Measurements from ENCODE around the gene BHMT2.

BHMT2 gene

DNA sequence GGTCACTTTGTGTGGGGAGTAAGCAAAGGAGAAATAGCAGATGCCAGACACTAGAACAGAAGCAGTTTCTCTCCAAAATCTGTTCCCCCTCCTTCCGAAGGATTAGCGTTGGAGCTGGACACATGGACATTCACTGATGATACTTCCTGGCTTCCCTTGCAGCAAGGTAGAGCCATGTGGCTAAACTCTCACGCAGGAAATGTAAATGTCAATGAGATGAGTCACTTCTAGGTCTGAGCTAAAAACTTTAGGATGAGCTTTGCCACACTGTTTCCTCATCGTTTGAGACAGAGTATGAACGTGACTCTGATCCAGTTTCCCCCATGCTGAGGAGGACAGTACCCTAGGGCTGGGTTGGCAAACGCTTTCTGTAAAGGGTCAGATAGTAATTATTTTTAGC is 5.1 kb downstream of the BHMT2 start:
- DNase-seq: no peak

DNA sequence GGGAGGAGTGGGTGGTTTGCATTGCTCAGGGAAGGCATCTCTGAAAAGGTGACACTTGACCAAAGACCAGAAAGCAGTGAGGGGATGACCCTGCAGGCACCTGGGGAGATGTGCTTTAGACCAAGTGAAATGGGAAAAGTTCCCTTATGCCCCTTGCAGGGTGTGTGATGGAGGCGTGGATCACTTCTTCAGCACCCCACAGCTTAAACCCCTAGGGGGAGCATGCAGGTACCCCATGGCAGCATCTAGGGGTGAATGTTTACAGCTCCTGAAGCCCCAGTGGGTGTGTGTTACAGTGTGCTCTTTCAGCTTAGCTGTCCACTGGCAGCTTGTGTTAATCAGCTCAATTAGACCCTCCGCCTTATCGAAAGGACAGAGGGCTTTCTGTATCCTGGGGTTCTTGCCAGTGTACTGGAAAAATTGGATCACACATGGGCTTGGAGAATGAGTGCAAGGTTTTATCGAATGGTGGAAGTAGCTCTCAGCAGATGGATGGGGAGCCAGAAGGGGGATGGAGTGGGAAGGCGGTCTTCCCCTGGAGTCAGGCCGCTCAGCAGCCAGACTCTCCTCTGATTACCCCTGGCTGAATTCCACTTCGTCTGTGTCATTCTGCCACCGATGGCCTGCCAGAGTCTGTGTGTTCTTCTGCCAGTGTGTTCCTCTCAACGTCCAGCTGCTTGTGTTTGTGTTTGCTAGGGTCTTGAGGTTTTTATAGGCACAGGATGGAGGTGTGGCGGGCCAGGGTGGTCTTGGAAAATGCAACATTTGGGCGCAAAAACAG is 6.3 kb downstream of the BHMT2 start:
- peak; percentile 73 for DNase-seq

- DNase-seq: no peak
These were observed 7.3 kb downstream of the BHMT2 start for GRCh38 chr5:79076819-79077218.

DNA sequence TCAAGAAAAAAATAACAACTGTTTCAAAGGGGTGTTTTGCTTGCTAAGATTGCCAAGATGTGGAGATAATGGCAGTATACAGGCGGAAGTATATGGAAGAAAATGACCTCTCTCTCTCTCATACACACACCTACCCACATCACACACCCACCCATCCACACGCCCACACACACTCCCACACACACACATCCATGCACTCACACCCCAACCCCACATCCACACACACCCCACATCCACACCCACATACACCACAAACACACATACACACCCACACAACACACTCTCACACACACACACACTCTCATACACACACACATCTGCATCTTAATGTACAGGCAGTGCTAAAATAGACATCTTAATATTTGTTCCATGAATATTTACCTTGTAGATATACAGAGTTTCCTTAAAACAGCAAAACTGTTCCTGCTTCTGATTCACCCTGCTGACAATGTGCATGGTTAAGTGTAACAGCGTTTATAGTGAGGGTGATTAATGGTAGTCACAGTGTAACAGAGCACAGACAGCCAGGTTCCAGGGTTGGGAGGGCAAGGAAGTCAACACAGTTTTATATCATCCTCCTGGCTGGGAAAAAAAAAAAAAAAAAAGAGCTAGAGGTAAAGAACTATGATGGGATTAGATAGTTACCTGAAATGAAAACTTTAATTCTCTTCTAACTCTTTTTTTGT is 8.3 kb downstream of the BHMT2 start:
- no peak for DNase-seq

- no peak for DNase-seq
These were observed 11.2 kb downstream of the BHMT2 start for GRCh38 chr5:79080804-79081203.

- no peak for DNase-seq
These were observed 12.2 kb downstream of the BHMT2 start for GRCh38 chr5:79081779-79082178.

DNA sequence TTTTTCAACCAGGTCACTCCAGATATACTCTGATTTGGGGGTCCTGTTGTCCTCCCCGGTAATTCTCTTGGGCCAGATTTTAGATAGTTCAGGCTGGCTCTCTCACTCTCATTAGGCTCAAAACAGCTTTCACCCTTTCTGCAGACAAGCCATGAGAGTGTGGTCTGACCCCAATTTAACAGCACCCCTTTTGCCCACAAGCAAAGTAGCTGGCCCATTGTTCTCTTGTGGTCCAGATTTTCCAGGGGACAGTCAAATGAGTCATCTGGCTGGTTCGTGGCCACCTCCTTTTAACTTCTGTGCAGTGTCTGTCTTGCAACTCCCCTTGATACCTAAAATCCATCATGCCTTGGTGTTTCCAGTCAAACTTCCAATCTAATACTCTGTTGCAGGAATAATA is 16.5 kb downstream of the BHMT2 start:
- no peak for DNase-seq

GRCh38 chr5:79088507-79088906 is 18.9 kb downstream of the BHMT2 start:
- DNase-seq: no peak

- DNase-seq: no peak
These were observed 21.5 kb downstream of the BHMT2 start for GRCh38 chr5:79091064-79091463.

DNA sequence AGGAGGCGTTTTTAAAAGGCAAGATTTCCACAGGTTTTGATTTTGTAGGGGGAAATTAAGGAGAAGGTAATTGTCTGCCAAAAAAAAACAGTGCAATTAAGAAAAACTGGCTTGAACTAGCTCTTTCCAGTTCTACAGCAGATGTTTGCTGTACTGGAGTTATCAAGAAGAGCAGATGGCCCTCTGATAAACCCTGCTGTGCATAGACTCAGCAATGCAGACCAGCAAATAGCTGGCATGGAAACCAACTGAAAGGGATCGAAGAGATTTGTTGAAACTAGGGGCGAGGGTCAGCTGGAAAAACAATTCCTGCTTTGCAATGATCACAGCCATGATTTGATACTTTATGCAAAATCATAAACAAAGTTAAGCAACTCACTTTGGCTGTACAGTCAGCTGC is 24.2 kb downstream of the BHMT2 start:
- peak; percentile 91 for DNase-seq

DNA sequence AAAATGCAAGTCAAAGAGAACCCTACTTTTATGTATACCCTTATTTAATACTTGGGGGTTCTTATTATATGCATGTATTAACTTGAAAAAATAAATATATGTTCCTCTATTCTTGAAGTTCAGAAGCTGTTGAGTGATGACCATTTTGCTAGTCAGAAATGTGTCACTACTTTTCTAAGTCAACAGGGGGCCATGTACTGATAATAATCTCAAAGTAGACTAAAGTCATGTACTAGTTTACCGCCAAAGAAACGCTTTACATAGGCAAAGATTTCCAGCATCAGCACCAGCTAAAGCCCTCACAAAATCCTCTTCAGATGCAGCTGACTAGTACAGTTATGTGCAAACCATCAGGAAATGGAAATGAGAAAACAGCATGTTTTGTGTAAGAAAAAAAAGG is 36.3 kb downstream of the BHMT2 start:
- DNase-seq: no peak

GRCh38 chr5:79107020-79107796 is 37.6 kb downstream of the BHMT2 start:
- peak; percentile 14 for DNase-seq

GRCh38 chr5:79108086-79108485 is 38.5 kb downstream of the BHMT2 start:
- DNase-seq: no peak

- DNase-seq: no peak
These were observed 39.2 kb downstream of the BHMT2 start for GRCh38 chr5:79108792-79109191.

DNA sequence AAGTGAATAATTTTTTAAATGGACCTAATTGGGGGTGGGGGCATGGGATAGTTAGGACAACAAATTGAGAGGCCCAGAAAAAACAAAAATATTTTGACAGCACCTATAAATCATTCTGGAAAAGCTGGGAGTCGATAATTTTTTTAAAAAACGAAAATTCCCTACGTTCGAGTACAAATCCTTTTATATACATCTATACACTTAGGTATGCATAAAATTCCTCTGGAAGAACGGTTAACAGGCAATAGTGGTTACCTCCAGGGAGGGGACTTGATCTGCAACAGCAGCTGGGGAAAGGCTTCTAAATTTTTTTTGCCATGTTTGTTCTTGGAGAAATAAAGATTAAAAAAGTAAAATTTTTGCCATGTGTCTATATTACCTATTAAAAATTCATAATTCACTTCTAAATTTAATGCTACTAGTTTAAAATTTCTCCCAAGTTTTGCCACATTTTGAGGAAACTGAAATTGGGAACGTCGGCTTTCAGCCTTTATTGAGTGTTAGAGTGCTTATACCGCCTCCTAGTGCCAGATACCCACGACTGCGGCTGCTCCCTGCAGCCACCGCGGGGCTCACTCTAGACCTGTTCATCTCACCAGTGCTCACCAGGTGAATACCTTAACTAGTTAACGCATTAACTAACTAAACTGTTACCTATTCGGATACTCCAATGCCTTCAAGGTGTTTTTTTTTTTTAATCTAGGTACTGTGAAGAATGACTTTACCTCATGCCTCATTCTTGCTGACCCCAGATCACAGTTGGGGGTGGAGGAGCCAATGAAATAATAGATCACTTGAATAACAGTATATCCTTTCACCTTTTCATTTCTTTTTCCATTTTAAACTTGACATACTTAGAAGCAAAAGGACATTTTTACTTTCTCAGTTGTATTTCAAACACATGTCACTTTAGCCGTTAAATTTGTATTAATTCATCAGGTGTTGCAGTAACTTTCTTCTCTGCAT is 40.2 kb downstream of the BHMT2 start:
- DNase-seq: peak; percentile 40

DNA sequence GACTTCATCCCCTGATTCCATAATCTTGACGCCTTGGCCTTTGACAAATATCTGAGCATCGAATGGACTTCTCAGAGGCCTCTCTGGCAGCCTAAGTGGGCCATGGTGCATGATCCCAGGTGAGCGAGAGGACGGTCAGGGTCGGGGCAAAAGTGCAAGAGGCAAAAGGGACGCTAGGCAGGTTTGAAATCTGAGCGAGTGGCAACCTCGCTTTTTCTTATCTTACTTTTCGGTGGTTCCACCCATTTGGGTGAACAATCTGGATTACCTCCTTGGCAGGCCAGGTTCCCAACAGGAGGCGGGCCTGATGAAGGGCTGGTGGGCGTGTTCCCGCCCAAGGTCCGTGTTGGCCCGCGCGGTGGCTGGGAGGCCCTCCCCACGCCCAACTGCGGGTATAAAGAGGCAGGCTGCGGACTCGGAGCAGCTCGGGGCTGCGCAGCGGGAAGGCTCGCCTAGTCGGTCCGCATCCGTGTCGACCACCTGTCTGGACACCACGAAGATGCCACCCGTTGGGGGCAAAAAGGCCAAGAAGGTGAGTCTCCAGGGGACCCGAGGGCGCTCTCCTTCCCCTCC is 41.9 kb downstream of the BHMT2 start, which contains the start of gene BHMT:
Gene BHMT, plus strand, starts transcription at position 423 of the 573 bp plus-strand sequence. Its CDS starts 77 bp downstream, at position 500.
- DNase-seq: no peak

- no peak for DNase-seq
These were observed 42.6 kb downstream of the BHMT2 start for GRCh38 chr5:79111960-79112702.

DNA sequence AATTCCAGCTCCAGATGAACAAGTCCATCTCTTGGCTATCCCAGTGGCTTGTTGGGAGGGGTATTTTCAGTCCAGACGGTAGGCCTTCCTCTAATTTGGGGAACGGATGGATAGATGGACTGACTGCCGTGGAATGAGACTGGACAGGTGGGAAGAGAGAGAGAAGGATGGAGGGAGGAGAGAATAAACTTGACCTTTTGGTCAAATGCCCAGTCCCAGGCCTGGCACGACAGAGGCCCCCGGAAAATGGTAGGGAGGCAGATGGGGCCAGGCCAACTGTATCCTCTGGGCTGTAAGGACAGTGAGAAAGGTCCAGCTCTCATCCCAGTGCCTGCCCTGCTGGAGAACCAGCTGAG is 43.1 kb downstream of the BHMT2 start:
- DNase-seq: no peak

GRCh38 chr5:79119486-79119885 is 49.9 kb downstream of the BHMT2 start:
- no peak for DNase-seq

DNA sequence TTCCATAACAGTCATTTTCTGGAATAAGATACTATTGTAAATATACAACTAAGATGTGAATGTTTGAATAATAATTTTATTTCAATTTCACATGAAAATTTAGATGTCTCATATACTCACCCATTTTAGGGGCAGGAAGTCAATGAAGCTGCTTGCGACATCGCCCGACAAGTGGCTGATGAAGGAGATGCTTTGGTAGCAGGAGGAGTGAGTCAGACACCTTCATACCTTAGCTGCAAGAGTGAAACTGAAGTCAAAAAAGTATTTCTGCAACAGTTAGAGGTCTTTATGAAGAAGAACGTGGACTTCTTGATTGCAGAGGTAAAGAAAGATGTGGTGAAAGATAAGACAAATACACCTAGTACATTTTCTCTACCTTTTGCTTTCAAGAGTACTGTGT is 50.7 kb downstream of the BHMT2 start:
- no peak for DNase-seq

DNA sequence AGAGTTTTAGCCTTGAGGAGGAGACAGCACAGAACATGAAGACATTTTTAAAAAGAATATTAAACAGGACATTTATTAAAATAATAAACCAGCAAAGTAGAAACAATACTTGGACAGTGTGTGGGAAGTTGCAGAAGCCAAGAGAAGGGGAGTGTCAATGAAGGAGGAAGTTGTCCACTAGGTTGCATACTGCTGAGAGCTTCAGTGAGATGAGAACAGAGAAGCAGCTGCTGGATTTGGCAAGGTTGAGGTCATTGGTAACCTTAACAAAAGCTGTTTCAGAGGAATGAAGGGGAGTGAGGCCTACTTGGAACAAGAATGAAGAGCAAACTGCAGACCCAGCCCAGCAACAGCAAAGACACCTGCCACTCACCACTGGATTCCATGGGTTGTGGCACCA is 53.4 kb downstream of the BHMT2 start:
- no peak for DNase-seq

All from NCI-H82 (cell line).